HG03064 (cell line): Measurements from ENCODE around the gene COL9A3.

Source experiments
- ATAC-seq: cut with Tn5 transposase; IDR thresholded peaks from one replicate; pipeline ENCODE4 v1.9.1; 2021; ENCODE audit warnings: low read depth; ENCODE audit not compliant: unreplicated experiment

COL9A3 gene

GRCh38 chr20:62778058-62778457 lies 38.8 kb upstream of the COL9A3 start:
- ATAC-seq = no peak

- ATAC-seq = no peak
Observed at GRCh38 chr20:62778601-62779416, 38.0 kb upstream of the COL9A3 start.

- ATAC-seq = no peak
Observed at GRCh38 chr20:62779417-62779685, 37.5 kb upstream of the COL9A3 start.

- no peak for ATAC-seq
Observed at GRCh38 chr20:62780204-62780603, 36.6 kb upstream of the COL9A3 start.

- no peak for ATAC-seq
Observed at GRCh38 chr20:62780696-62781095, 36.2 kb upstream of the COL9A3 start.

- no peak for ATAC-seq
Observed at GRCh38 chr20:62782149-62782892, 34.5 kb upstream of the COL9A3 start.

- no peak for ATAC-seq
Observed at GRCh38 chr20:62782893-62783278, 34.0 kb upstream of the COL9A3 start.

- no peak for ATAC-seq
Observed at GRCh38 chr20:62784497-62784896, 32.4 kb upstream of the COL9A3 start.

GRCh38 chr20:62785393-62785792 lies 31.5 kb upstream of the COL9A3 start:
- ATAC-seq = no peak

- ATAC-seq = no peak
Observed at GRCh38 chr20:62786157-62786556, 30.7 kb upstream of the COL9A3 start.

GRCh38 chr20:62787321-62787720 lies 29.5 kb upstream of the COL9A3 start:
- ATAC-seq = no peak

- no peak for ATAC-seq
Observed at GRCh38 chr20:62787866-62788265, 29.0 kb upstream of the COL9A3 start.

- ATAC-seq = no peak
Observed at GRCh38 chr20:62788607-62789006, 28.2 kb upstream of the COL9A3 start.

GRCh38 chr20:62790075-62790474 lies 26.8 kb upstream of the COL9A3 start:
- ATAC-seq = no peak

- no peak for ATAC-seq
Observed at GRCh38 chr20:62791301-62792181, 25.3 kb upstream of the COL9A3 start.

GRCh38 chr20:62792182-62792939 lies 24.5 kb upstream of the COL9A3 start:
- ATAC-seq = no peak

GRCh38 chr20:62792940-62793756 lies 23.7 kb upstream of the COL9A3 start:
- no peak for ATAC-seq

GRCh38 chr20:62793757-62794006 lies 23.2 kb upstream of the COL9A3 start:
- no peak for ATAC-seq

GRCh38 chr20:62794007-62794724 lies 22.7 kb upstream of the COL9A3 start:
- peak; percentile 54 for ATAC-seq
